Lung (tissue), 12 donors: ENCODE measurements around the gene CFAP45. TPM values are rescaled to one million over a fixed set of nuclear protein-coding genes. Genes with fewer than 3 reads are reported as not detected.
A peak's percentile ranks its signal among the peaks of the same experiment; 100 is the strongest.

Source experiments
- ATAC-seq: fragments of 200-7000 bp; cut with Tn5 transposase; one replicate; pipeline ENCODE4 v1.9.1; 2020; ENCODE audit warnings: moderate number of reproducible peaks; ENCODE audit not compliant: insufficient read depth, low FRiP score
- DNase-seq, 3 donors: peaks; one replicate each; pipeline ENCODE4 v3.0.0-alpha.2; 2013 to 2017
- H3K27ac ChIP-seq, 2 donors: one replicate each; pipeline ENCODE4 v1.5.1; 2013; ENCODE audit warnings: mild to moderate bottlenecking in 2 of 2, moderate library complexity in 2 of 2, control low read depth in 1 of 2, inconsistent platforms in 1 of 2, low read depth in 1 of 2, low read length in 1 of 2
- H3K27me3 ChIP-seq, 3 donors: one replicate each; pipeline ENCODE4 v1.5.1; 2013; ENCODE audit warnings: low read length in 2 of 3; ENCODE audit not compliant: control insufficient read depth in 3 of 3, insufficient read depth in 3 of 3
- H3K36me3 ChIP-seq, 4 donors: one replicate each; pipeline ENCODE4 v1.5.1; 2013; ENCODE audit warnings: low read length in 4 of 4, mild to moderate bottlenecking in 1 of 4, moderate library complexity in 1 of 4; ENCODE audit not compliant: control insufficient read depth in 4 of 4, insufficient read depth in 4 of 4
- H3K4me1 ChIP-seq, 5 donors: one replicate each; pipeline ENCODE4 v1.5.1; 2013; ENCODE audit warnings: low read length in 5 of 5, mild to moderate bottlenecking in 2 of 5, moderate library complexity in 1 of 5; ENCODE audit not compliant: control insufficient read depth in 5 of 5, insufficient read depth in 5 of 5
- H3K4me3 ChIP-seq: one replicate; pipeline ENCODE4 v1.5.1; 2013; ENCODE audit warnings: mild to moderate bottlenecking, control low read depth, moderate library complexity
- H3K9ac ChIP-seq, 2 donors: one replicate each; pipeline ENCODE4 v1.5.1; 2013; ENCODE audit warnings: low read length in 2 of 2, control low read depth in 1 of 2; ENCODE audit not compliant: insufficient read depth in 1 of 2
- H3K9me3 ChIP-seq, 4 donors: one replicate each; pipeline ENCODE4 v1.5.1; 2013; ENCODE audit warnings: low read length in 3 of 4, mild to moderate bottlenecking in 1 of 4, moderate library complexity in 1 of 4; ENCODE audit not compliant: control insufficient read depth in 4 of 4, insufficient read depth in 3 of 4
- WGBS, 2 donors: extraction: QIAGEN DNeasy Blood & Tissue Kit; methylation state at CpG; one replicate each; pipeline ENCODE4 v1.1.7; 2013; 5-methylcytosine and 5-hydroxymethylcytosine counted together
- polyA plus RNA-seq, 2 donors: library from polyadenylated mRNA; stranded (reverse); fragments of 200-250 nt; gene quantifications; one replicate each; pipeline ENCODE4 v1.2.1, GENCODE V29; 2013
- total RNA-seq, 2 donors: library from RNA; depleted of rRNA in 1 of 2; stranded (reverse); fragments of >200 nt in 1 of 2; gene quantifications; one replicate each; pipeline ENCODE4 v1.2.1, GENCODE V29; 2014 to 2021
- TF ChIP-seq, protein P1 (sequence below): IDR thresholded peaks from 2 replicates; pipeline ENCODE4 v1.5.1; 2012; ENCODE audit warnings: mild to moderate bottlenecking; ENCODE audit errors: control extremely low read depth, extremely low read depth
- donor health status: control.
- donor health status: control.
- donor health status: Bipolar disorder and iron deficiency.
- donor health status: healthy.
- donor health status: DM: yes; HTN: yes; CAD: no.

CFAP45 gene
- total and polyA plus RNA-seq, 4 donors = 9.4 to 29.5 (median 13.1) TPM

DNA sequence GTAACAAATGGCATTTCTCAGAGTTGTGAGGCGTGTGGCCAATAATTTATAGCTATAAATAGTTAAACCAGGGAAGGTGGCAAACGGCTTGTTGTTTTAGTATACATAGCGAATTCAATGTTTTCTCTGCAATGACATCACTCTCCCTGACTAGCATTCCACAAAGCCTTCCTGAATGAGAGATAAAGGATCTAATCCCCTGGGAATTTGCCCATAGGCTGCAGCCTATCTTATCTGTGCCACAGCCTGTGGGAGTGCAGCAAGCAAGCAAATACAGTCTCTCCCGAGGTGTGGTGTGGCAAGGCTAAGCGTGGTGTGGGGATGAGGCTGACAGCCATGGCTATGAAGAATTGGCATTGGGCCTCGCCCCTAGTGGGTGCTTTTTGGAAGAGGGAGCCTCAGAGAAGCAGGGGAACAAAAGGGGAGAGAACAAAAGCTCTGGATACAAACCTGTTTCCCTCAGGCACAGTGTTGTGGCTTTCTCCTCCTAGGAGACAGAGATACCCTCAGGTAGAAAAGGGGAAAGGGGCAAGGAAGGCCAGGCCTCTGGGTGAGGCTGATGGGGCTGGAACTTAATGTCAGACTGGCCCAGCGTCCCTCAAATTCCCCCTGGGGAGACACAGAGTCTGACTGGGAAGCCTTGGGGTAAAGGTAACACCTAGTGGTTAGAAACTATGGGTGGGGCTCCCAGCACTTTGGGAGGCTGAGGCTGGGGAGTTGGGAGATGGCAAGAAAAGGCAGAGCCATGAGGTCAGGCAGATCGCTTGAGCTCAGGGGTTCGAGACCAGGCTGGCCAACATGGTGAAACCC lies 16.5 kb upstream of the CFAP45 start:
- H3K9ac ChIP-seq = no peak overlapping the region
- 55 to 74% methylated on average over 9 of the region's 9 CpGs for WGBS, 2 donors
- peaks cover 17 to 37% (median 22%) of the 10 kb centered on the region in 4 donors for H3K36me3 ChIP-seq
- TF ChIP-seq, protein P1, sequence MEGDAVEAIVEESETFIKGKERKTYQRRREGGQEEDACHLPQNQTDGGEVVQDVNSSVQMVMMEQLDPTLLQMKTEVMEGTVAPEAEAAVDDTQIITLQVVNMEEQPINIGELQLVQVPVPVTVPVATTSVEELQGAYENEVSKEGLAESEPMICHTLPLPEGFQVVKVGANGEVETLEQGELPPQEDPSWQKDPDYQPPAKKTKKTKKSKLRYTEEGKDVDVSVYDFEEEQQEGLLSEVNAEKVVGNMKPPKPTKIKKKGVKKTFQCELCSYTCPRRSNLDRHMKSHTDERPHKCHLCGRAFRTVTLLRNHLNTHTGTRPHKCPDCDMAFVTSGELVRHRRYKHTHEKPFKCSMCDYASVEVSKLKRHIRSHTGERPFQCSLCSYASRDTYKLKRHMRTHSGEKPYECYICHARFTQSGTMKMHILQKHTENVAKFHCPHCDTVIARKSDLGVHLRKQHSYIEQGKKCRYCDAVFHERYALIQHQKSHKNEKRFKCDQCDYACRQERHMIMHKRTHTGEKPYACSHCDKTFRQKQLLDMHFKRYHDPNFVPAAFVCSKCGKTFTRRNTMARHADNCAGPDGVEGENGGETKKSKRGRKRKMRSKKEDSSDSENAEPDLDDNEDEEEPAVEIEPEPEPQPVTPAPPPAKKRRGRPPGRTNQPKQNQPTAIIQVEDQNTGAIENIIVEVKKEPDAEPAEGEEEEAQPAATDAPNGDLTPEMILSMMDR = no peak
- peaks cover 5 to 34% (median 27%) of the 10 kb centered on the region in 5 donors for H3K4me1 ChIP-seq
- H3K27me3 ChIP-seq = no peaks in the 10 kb centered on the region
- peak overlapping the region; percentile 43 to 68 for H3K27ac ChIP-seq
- no peaks in the 10 kb centered on the region for H3K9me3 ChIP-seq
- ATAC-seq = no peak
- H3K4me3 ChIP-seq = no peak overlapping the region
- DNase-seq = peak in 2 of 3 donors; percentile 48 to 55

DNA sequence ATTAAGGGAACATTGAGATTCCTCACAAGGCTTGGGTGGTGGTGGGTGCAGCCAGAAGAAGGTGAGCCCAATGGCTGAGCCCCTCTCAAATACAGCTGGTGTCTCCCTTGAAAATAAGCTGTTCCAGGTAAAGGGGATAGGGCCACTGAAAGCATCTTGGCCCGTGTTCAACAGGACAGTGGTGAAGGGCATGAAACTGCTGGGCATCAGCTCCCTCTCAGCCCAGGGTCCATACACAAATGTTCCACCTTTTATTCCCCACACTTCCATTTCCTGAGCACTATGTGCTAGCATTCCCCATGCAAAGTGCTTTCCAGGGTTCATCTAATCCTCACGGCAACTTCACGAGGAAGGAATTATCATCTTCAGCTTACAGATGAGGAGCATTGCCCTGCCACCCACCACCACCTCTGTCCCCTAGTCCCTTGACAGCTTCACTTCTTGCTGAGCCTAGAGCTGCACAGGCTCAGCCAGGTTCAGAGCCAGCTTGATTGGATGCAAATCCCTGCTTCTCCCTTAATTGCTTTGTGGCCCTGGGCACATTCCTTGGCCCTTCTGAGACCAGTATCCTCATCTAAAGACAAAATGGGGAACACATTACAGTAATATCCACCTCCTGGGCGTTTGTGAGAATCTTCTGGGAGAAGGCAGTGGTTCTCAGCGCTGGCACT lies 15.7 kb upstream of the CFAP45 start:
- Histone ChIP-seq H3K9ac (no peak overlapping the region), H3K27me3 (no peaks in the 10 kb centered on the region), H3K9me3 (no peaks in the 10 kb centered on the region), H3K27ac (peak overlapping the region in 1 of 2 donors; percentile 20), H3K4me1 (peaks cover 9 to 36% (median 27%) of the 10 kb centered on the region in 5 donors), H3K36me3 (peaks cover 17 to 36% (median 21%) of the 10 kb centered on the region in 4 donors), H3K4me3 (no peak overlapping the region)
- WGBS, 2 donors = 54 to 76% methylated on average over 5 of the region's 5 CpGs
- ATAC-seq (no peak), DNase-seq (no peak)
- TF ChIP-seq, protein P1 = no peak

DNA sequence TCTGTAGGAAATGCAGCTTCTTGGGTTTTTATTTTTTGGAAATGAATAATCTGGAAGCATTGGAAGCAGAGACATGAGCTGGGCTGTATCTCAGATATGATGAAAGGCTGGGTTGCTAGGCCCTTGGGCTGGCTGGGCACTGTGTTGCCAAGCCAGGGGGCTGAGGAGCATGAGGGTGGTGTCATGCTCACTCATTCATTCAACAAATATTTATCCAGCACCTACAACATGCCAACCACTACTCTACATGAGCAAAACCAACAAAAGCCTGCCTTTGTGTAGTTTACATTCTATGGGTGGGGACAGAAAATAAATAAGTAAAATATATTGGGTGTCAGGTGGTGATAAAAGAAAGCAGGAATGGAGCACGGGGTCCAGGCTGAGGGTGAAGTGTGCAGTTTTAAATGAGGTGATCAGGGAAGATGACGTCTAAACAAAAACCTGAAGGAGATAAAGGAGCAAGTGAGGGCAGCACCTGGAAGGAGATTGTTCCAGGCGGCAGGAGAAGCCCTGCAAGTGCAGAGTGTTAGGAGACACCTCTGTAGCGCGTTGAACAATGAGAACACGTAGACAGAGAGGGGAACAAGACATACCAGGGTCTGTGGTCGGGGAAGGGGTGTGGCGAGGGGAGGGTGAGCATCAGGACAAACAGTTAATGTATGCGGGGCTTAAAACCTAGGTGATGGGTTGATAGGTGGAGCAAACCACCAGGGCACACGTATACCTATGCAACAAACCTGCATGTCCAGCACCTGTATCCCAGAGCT lies 14.5 kb upstream of the CFAP45 start:
- TF ChIP-seq, protein P1 = no peak
- no peaks in the 10 kb centered on the region for H3K9me3 ChIP-seq
- no peak overlapping the region for H3K4me3 ChIP-seq
- peaks cover 9 to 39% (median 34%) of the 10 kb centered on the region in 5 donors for H3K4me1 ChIP-seq
- H3K9ac ChIP-seq = no peak overlapping the region
- 71 to 80% methylated on average over 10 of the region's 10 CpGs for WGBS, 2 donors
- ATAC-seq (no peak), DNase-seq (peak; percentile 12 to 49 (median 47))
- H3K36me3 ChIP-seq = peaks cover 13 to 24% (median 16%) of the 10 kb centered on the region in 4 donors
- no peaks in the 10 kb centered on the region for H3K27me3 ChIP-seq
- H3K27ac ChIP-seq = peak overlapping the region in 1 of 2 donors; percentile 88
